ENCODE results near the gene ACSL1. TPM values are rescaled to one million over a fixed set of nuclear protein-coding genes. Genes with fewer than 3 reads are reported as not detected.

The ACSL1 gene
- total RNA-seq, 1 donor from 2014 or later, result 316 TPM

DNA sequence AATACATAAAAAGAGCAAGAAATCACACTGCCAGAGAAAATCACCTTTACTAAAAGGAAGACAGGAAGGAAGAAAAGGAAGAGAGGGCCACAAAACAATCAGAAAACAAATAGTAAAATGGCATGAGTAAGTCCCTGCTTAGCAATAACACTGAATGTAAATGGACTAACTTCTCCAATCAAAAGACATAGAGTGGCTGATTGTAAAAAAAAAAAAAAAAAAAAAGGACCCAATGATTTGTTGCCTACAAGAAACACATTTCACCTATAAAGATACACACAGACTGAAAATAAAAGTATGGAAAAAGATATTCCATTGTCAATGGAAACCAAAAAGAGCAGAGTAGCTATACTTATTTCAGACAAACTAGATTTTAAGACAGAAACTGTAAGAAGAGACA is 104.5 kb downstream of the ACSL1 start:
- H3K4me3 ChIP-seq, result no peak overlapping the region
- H3K36me3 ChIP-seq, result no peaks in the 10 kb centered on the region
- no peaks in the 10 kb centered on the region for H3K27me3 ChIP-seq (ENCODE audit: low read depth)
- peaks cover 13% of the 10 kb centered on the region for H3K9me3 ChIP-seq (replicated peaks)
- TF ChIP-seq, protein P1, sequence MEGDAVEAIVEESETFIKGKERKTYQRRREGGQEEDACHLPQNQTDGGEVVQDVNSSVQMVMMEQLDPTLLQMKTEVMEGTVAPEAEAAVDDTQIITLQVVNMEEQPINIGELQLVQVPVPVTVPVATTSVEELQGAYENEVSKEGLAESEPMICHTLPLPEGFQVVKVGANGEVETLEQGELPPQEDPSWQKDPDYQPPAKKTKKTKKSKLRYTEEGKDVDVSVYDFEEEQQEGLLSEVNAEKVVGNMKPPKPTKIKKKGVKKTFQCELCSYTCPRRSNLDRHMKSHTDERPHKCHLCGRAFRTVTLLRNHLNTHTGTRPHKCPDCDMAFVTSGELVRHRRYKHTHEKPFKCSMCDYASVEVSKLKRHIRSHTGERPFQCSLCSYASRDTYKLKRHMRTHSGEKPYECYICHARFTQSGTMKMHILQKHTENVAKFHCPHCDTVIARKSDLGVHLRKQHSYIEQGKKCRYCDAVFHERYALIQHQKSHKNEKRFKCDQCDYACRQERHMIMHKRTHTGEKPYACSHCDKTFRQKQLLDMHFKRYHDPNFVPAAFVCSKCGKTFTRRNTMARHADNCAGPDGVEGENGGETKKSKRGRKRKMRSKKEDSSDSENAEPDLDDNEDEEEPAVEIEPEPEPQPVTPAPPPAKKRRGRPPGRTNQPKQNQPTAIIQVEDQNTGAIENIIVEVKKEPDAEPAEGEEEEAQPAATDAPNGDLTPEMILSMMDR (IDR thresholded peaks at IDR 0.05; ENCODE audit: borderline replicate concordance), result no peak
- H3K4me1 ChIP-seq, result no peaks in the 10 kb centered on the region
- intact Hi-C loops (cut with micrococcal nuclease), result no loop called here
- no peak for DNase-seq
- H3K27ac ChIP-seq (replicated peaks), result no peak overlapping the region

DNA sequence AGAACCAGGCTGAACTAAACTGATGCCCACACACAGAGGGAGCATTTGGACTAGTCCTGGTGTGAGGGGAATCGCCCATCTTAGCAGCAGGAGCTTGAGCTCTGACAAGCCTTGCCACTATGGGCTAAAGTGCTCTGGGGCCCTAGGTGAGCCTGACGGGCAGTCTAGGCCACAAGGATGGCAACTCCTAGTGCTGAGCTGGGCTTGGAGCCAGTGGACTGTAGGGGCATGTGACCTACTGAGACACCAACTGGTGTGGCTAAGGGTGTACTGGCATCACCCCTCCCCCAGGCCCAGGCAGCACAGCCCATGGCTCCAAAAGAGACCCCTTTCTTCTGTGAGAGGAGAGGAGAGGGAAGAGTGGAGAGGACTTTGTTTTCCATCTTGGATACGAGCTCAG is 106.4 kb downstream of the ACSL1 start:
- no peak for DNase-seq
- intact Hi-C loops (cut with micrococcal nuclease), result no loop called here
- no peaks in the 10 kb centered on the region for H3K36me3 ChIP-seq
- no peaks in the 10 kb centered on the region for H3K27me3 ChIP-seq (ENCODE audit: low read depth)
- no peaks in the 10 kb centered on the region for H3K4me1 ChIP-seq
- TF ChIP-seq, protein P1 (IDR thresholded peaks at IDR 0.05; ENCODE audit: borderline replicate concordance), result no peak
- no peak overlapping the region for H3K27ac ChIP-seq (replicated peaks)
- no peak overlapping the region for H3K4me3 ChIP-seq
- peaks cover 13% of the 10 kb centered on the region for H3K9me3 ChIP-seq (replicated peaks)

DNA sequence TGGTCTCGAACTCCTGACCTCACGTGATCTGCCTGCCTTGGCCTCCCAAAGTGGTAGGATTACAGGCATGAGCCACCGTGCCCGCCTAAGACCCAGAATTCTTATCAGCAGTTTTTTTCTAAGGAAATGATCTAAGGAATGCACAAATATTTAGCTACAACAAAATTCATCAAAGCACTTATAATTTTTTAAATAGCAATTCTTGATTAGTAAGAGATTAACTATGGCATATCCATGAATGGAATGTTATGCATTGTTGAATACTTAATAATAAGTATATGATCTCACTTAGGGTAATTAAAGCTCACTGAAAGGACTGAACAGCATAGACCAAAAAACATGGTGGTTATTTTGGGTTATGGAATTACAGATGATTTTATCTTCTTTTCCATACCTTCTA is 110.2 kb downstream of the ACSL1 start:
- H3K4me3 ChIP-seq, result no peak overlapping the region
- H3K36me3 ChIP-seq, result no peaks in the 10 kb centered on the region
- TF ChIP-seq, protein P1 (IDR thresholded peaks at IDR 0.05; ENCODE audit: borderline replicate concordance), result no peak
- no peaks in the 10 kb centered on the region for H3K9me3 ChIP-seq (replicated peaks)
- intact Hi-C loops (cut with micrococcal nuclease), result no loop called here
- no peak overlapping the region for H3K27ac ChIP-seq (replicated peaks)
- DNase-seq, result no peak
- no peaks in the 10 kb centered on the region for H3K4me1 ChIP-seq
- H3K27me3 ChIP-seq (ENCODE audit: low read depth), result no peaks in the 10 kb centered on the region

DNA sequence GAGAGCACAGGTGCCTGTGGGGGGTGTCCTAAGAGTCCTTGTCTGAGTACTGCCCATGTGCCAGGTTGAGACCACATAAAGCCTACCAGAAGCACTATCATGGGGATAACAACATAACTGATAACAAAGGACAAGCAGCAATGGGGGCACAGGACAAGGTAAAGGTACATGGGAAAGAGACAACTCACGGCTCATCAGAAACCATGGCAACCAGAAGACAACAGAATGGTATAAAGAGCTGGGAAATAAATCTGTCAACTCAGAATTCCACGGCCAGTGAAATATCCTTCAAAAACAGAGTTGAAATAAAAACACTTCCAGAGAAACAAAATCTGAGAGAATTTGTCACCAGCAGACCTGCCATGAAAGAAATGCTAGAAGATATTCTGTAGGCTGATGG is 111.9 kb downstream of the ACSL1 start:
- Histone ChIP-seq H3K9me3 (replicated peaks) (no peaks in the 10 kb centered on the region), H3K4me1 (no peaks in the 10 kb centered on the region), H3K4me3 (no peak overlapping the region), H3K36me3 (no peaks in the 10 kb centered on the region), H3K27ac (replicated peaks) (no peak overlapping the region), H3K27me3 (ENCODE audit: low read depth) (no peaks in the 10 kb centered on the region)
- intact Hi-C loops (cut with micrococcal nuclease), result no loop called here
- TF ChIP-seq, protein P1 (IDR thresholded peaks at IDR 0.05; ENCODE audit: borderline replicate concordance), result no peak
- no peak for DNase-seq

DNA sequence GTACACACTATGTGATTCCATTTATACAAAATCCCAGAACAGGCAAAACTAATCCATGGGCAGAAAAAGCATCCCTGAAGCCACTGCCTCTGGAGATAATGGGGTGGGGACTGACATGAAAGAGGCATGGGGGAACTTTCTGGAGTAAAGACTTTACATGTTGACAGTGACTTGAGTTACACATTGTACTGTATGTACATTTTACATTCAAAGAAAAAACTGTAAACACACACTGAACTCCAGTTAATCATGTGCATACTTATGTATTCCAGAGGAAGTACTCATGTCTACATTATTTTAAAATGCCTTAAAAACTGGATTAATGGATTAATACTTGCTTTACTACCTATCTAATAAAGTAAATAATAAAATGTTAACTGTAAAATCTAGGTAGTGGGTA is 113.4 kb downstream of the ACSL1 start:
- Histone ChIP-seq H3K9me3 (replicated peaks) (no peaks in the 10 kb centered on the region), H3K27me3 (ENCODE audit: low read depth) (no peaks in the 10 kb centered on the region), H3K36me3 (no peaks in the 10 kb centered on the region), H3K4me3 (no peak overlapping the region), H3K27ac (replicated peaks) (no peak overlapping the region), H3K4me1 (no peaks in the 10 kb centered on the region)
- intact Hi-C loops (cut with micrococcal nuclease), result no loop called here
- no peak for DNase-seq
- TF ChIP-seq, protein P1 (IDR thresholded peaks at IDR 0.05; ENCODE audit: borderline replicate concordance), result no peak

DNA sequence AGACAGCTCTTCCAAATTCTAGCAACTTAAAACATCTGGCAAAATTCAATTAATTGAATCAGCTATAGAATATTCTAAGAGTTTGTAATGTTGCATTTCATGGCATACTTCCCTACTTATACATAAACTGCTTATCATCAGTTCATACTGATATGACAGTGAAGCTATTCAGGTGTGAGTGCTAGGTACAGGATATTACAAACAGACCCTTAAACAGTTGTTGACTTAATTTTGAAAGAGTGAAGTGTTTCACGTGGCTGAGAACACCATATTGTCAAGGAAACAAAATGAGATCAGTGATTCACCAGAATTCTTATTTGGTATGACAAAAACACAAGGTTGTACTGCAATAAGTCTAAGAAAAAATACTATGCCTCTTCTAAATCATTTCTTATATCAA is 119.3 kb downstream of the ACSL1 start:
- DNase-seq, result no peak
- TF ChIP-seq, protein P1 (IDR thresholded peaks at IDR 0.05; ENCODE audit: borderline replicate concordance), result no peak
- no peak overlapping the region for H3K4me3 ChIP-seq
- H3K4me1 ChIP-seq, result no peaks in the 10 kb centered on the region
- intact Hi-C loops (cut with micrococcal nuclease), result no loop called here
- no peaks in the 10 kb centered on the region for H3K9me3 ChIP-seq (replicated peaks)
- no peak overlapping the region for H3K27ac ChIP-seq (replicated peaks)
- no peaks in the 10 kb centered on the region for H3K27me3 ChIP-seq (ENCODE audit: low read depth)
- no peaks in the 10 kb centered on the region for H3K36me3 ChIP-seq
